ENCODE measurements around the gene POLR2I.
"Not testable (repeated sequence)": the region's sequence is repeated elsewhere in the genome, so short reads cannot be mapped to it uniquely, and the experiment has no call there.

The POLR2I gene

GRCh38 chr19:36134867-36135266 lies 20.2 kb upstream of the POLR2I start:
- DNase-seq (ENCODE audit: low read depth in 2 of 2): not testable (repeated sequence)

GRCh38 chr19:36131221-36131620 lies 16.5 kb upstream of the POLR2I start:
- not testable (repeated sequence) for DNase-seq (ENCODE audit: low read depth in 2 of 2)

GRCh38 chr19:36128392-36128736 lies 13.7 kb upstream of the POLR2I start:
- no peak for DNase-seq (ENCODE audit: low read depth in 2 of 2)

- no peak for DNase-seq (ENCODE audit: low read depth in 2 of 2)
These were observed 10.9 kb upstream of the POLR2I start for GRCh38 chr19:36125557-36125956.

DNA sequence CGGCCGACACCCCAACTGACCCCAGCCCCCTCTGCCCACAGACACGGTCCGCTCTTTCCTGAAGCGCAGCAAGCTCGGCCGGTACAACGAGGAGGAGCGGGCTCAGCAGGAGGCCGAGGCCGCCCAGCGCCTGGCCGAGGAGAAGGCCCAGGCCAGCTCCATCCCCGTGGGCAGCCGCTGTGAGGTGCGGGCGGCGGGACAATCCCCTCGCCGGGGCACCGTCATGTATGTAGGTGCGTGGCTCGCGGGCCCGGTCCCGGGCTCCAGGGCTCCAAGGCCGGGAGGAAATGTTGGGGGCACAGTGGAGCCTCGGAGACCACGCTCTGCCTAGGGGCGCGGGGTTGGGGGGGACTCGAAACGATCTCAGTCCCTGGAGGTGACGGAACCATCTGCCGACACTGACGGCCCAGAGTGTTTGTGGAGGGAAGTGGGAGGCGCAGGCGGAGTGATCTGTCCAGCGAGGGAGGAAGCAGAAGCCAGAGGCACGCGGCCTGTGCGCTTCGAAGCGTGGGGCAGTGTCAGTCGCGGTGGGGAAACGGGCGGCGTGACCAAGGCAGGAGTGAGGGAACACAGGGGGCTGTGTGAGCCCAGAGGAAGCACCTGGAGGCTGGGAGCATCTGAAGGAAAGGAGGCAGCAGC lies 6.9 kb upstream of the POLR2I start:
- no peak for DNase-seq (ENCODE audit: low read depth in 2 of 2)

DNA sequence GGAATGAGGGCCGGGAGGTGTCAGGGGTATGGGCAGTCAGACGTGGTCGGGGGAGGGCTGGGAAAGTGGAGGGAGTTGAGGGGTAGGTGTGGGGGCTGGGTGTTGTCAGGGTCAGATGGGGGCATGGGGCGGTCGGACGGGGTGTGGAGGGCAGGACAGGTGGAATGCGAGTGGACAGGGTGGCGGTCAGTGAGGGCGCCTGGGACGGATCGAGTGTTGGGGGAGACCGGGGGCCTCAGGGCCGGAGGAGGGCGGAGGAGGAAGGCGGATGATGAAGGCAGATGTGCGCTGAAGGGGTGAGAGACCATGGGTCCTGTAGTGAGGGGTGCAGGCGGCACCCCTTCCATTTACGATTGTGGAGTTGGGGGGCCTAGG lies 6.3 kb upstream of the POLR2I start:
- no peak for DNase-seq (ENCODE audit: low read depth in 2 of 2)

GRCh38 chr19:36120092-36120983 lies 5.7 kb upstream of the POLR2I start:
- no peak for DNase-seq (ENCODE audit: low read depth in 2 of 2)

- DNase-seq (ENCODE audit: low read depth in 2 of 2): no peak
These were observed 1.6 kb upstream of the POLR2I start for GRCh38 chr19:36116344-36116637.

GRCh38 chr19:36115453-36116343 lies 1.0 kb upstream of the POLR2I start, which contains the start of gene TBCB:
Gene TBCB (plus strand): TSS chr19:36115468. CDS start chr19:36115561, 93 bp downstream.
- DNase-seq (ENCODE audit: low read depth in 2 of 2): peak; percentile 89 to 91

- DNase-seq (ENCODE audit: low read depth in 2 of 2): peak in 1 of 2 donors; percentile 22
These were observed 568 bp downstream of the POLR2I start for GRCh38 chr19:36113894-36114720.

GRCh38 chr19:36113425-36113824 lies 1.2 kb downstream of the POLR2I start:
- DNase-seq (ENCODE audit: low read depth in 2 of 2): no peak

GRCh38 chr19:36112678-36113077 lies 2.0 kb downstream of the POLR2I start:
- no peak for DNase-seq (ENCODE audit: low read depth in 2 of 2)

- DNase-seq (ENCODE audit: low read depth in 2 of 2): no peak
These were observed 3.5 kb downstream of the POLR2I start for GRCh38 chr19:36111200-36111539.

GRCh38 chr19:36110487-36111199 lies 4.0 kb downstream of the POLR2I start, which contains the start of gene OVOL3:
Gene OVOL3 (plus strand): TSS chr19:36111143. CDS start chr19:36111203, 60 bp downstream.
- no peak for DNase-seq (ENCODE audit: low read depth in 2 of 2)

- DNase-seq (ENCODE audit: low read depth in 2 of 2): no peak
These were observed 6.0 kb downstream of the POLR2I start for GRCh38 chr19:36108684-36109083.

DNA sequence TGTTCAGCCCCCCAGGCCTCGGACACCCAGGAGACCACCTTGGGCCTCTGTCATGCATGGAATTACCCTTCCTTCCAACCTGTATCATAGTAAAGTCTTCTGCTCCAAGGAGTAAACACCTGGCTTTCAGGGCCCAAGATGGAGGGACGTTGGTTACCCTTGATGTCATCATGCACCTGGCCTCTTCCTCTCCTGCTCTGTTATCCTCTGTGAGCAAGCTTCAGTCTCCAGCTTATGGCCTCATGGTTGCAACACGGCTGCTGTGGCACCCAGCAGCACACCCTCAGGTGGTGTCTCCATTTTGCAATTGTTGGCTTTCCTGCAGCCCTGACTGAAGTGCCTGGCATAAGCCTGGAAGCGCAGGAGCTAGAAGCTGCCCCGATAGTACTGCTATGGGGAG lies 7.7 kb downstream of the POLR2I start:
- DNase-seq (ENCODE audit: low read depth in 2 of 2): no peak

DNA sequence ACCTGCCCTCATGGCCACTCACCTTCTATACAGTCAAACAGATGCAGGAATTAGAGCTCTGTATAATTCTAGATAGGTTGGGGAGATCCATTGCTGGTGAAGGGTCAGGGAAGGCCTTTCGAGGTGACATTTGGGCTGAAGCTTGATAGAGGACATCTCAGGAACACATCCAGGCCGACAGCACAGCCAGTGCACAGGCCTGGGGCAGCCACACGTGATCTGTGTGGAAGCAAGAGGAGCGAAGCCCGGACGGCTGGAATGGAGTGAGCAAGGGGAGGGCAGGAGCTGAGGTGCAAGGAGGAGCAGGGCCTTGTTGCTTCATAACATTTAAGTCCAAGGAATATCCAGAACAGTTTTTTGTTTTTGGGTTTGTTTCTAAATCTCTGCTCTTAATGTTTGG lies 8.2 kb downstream of the POLR2I start:
- DNase-seq (ENCODE audit: low read depth in 2 of 2): no peak

- no peak for DNase-seq (ENCODE audit: low read depth in 2 of 2)
These were observed 10.7 kb downstream of the POLR2I start for GRCh38 chr19:36103842-36104552.

DNA sequence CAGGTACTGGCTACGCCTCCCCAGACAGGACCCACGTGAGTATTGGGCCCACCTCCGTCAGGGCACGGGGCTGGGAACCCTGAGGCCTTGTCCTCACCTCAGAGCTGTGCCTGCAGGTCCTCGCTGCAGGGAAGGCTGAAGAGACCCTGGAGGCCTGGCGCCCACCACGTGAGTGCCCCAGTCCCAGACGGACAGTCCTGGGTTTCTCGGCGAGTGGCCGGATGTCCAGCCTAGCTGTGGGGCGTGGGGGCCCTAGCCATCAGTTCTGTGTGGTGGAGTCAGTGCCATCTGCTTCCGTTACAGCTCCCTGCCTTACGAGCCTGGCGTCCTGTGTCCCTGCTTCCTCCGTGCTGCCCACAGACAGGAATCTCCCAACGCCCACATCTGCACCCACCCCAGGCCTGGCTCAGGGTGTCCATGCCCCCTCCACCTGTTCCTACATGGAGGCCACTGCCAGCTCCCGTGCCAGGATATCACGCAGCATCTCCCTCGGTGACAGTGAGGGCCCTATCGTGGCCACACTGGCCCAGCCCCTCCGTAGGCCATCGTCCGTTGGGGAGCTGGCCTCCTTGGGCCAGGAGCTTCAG lies 11.5 kb downstream of the POLR2I start:
- no peak for DNase-seq (ENCODE audit: low read depth in 2 of 2)

Data from activated CD4-positive, alpha-beta T cell treated with anti-CD3 and anti-CD28 coated beads for 24 hours (primary cell).